ENCODE results near the gene RAB12. TPM values are rescaled to one million over a fixed set of nuclear protein-coding genes. Genes with fewer than 3 reads are reported as not detected.

Gene RAB12, protein sequence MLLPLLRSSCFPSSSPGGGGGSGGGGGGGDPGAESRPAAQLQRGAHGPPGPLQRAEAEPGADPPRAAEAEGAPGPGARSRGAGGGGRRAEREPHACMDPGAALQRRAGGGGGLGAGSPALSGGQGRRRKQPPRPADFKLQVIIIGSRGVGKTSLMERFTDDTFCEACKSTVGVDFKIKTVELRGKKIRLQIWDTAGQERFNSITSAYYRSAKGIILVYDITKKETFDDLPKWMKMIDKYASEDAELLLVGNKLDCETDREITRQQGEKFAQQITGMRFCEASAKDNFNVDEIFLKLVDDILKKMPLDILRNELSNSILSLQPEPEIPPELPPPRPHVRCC
- total RNA-seq (2016; rRNA removed; fragmentation: Illumina TruSeq; extraction: Trizol) = 21.4 and 25.3 TPM in 2 replicates
- total RNA-seq (2016; cell fraction: cytosol; rRNA removed; fragmentation: Illumina TruSeq; extraction: Trizol; ENCODE audit: low read depth) = 10.6 and 11.9 TPM in 2 replicates
- 20.0 and 24.5 TPM in 2 replicates for total RNA-seq (2016; cell fraction: insoluble cytoplasmic fraction; rRNA removed; fragmentation: Illumina TruSeq; extraction: Trizol)
- total RNA-seq (2016; cell fraction: membrane; rRNA removed; fragmentation: Illumina TruSeq; extraction: Trizol) = 24.8 and 25.8 TPM in 2 replicates
- 22.3 and 24.8 TPM in 2 replicates for total RNA-seq (2016; cell fraction: nucleus; rRNA removed; fragmentation: Illumina TruSeq; extraction: Trizol)
- polyA plus RNA-seq (2011; rRNA removed) = 9.5 and 10.7 TPM in 2 replicates
- 3.8 and 6.9 TPM in 2 replicates for polyA plus RNA-seq (2011; cell fraction: cytosol; rRNA removed)
- 10.5 and 15.2 TPM in 2 replicates for polyA plus RNA-seq (2011; cell fraction: nucleus; rRNA removed)
- 21.4 and 24.9 TPM in 2 replicates for polyA plus RNA-seq (2012)
- 7.7 and 8.8 TPM in 2 replicates for polyA plus RNA-seq (2016; cell fraction: cytosol; fragmentation: Illumina TruSeq; extraction: Trizol; ENCODE audit: low read depth)
- 27.0 and 29.3 TPM in 2 replicates for polyA plus RNA-seq (2016; cell fraction: insoluble cytoplasmic fraction; fragmentation: Illumina TruSeq; extraction: Trizol; ENCODE audit: low read depth)
- polyA plus RNA-seq (2016; cell fraction: membrane; fragmentation: Illumina TruSeq; extraction: Trizol; ENCODE audit: low read depth) = 18.8 and 19.2 TPM in 2 replicates
- polyA plus RNA-seq (2016; cell fraction: nucleus; fragmentation: Illumina TruSeq; extraction: Trizol; ENCODE audit: insufficient read depth, low read depth) = 49.1 and 55.1 TPM in 2 replicates
- polyA minus RNA-seq (2011; rRNA and poly(A)+ RNA removed; ENCODE audit: low replicate concordance) = 2.8 and 6.1 TPM in 2 replicates
- 11.2 and 14.9 TPM in 2 replicates for polyA minus RNA-seq (2011; cell fraction: cytosol; rRNA and poly(A)+ RNA removed)
- polyA minus RNA-seq (2011; cell fraction: nucleus; rRNA and poly(A)+ RNA removed) = 19.1 and 21.0 TPM in 2 replicates
- Bru-seq, nascent RNA = percentile 91 among the genes with signal in this experiment
- percentile 88 among the genes with signal in this experiment for BruChase-seq, experiment 1, labeled RNA remaining after a 6-hour chase
- percentile 91 among the genes with signal in this experiment for BruChase-seq, experiment 2, labeled RNA remaining after a 2-hour chase
- long read RNA-seq, experiment 1, partial matches to known transcripts = 0 of 1 reads
- long read RNA-seq, experiment 1, other reads (novel, unspliced or antisense) = 1 of 1 reads
- long read RNA-seq, experiment 2, partial matches to known transcripts = 11 of 13 reads
- long read RNA-seq, experiment 2, other reads (novel, unspliced or antisense) = 0 of 13 reads

GRCh38 chr18:8608795-8609658, at the start of gene RAB12:
Gene RAB12, plus strand, starts transcription at chr18:8609437. Its CDS starts 3 bp downstream, at chr18:8609440.
- BruUV-seq (replicated peaks) = no TSS peak
- intact Hi-C loops (cut with micrococcal nuclease; ENCODE audit: unreplicated experiment) (no loop called here), in situ Hi-C loops (cut with HindIII; ENCODE audit: extremely low pct_ligation_motif_present, low pct_unique_long_range_greater_than_20kb) (no loop called here)
- DNase-seq (ENCODE audit: low spot score) = peak; percentile 56
- Histone ChIP-seq H3K4me2 (ENCODE audit: low read depth, low read length) (peak within 1 kb of the TSS; percentile 90), H2AFZ (ENCODE audit: low read length) (peak within 1 kb of the TSS; percentile 85), H3K27me3 (ENCODE audit: control insufficient read depth in 1 of 2, insufficient read depth in 2 of 2, low read length in 2 of 2) (peaks cover 1 to 4% of the 10 kb centered on the region in 2 experiments; a peak in 2 of 5 replicates), H3K27ac (ENCODE audit: extremely low read length, insufficient read depth, low read length) (peak within 1 kb of the TSS; percentile 65), H3K9ac (ENCODE audit: insufficient read depth, low read depth, low read length) (peak within 1 kb of the TSS; percentile 88), H3K79me2 (ENCODE audit: insufficient read depth, low read length) (peaks cover 44% of the 10 kb centered on the region), H3K4me1 (ENCODE audit: insufficient read depth, low read length) (peaks cover 56% of the 10 kb centered on the region), H3K9me3 (ENCODE audit: low read length) (no peaks in the 10 kb centered on the region), H3K36me3 (replicated peaks in 1 of 2; ENCODE audit: control insufficient read depth in 1 of 2, insufficient read depth in 2 of 2, low read length in 2 of 2) (0 out of 5 replicates have a peak, but pooled peaks cover 0 to 6% of the 10 kb centered on the region in 2 experiments), H3K4me3 (replicated peaks in 1 of 3; ENCODE audit: insufficient read depth in 1 of 3, low read depth in 2 of 3, low read length in 3 of 3) (peak within 1 kb of the TSS; percentile 78 to 91 (median 90)), H4K20me1 (ENCODE audit: insufficient read depth, low read length) (peaks cover 22% of the 10 kb centered on the region)
- FAIRE-seq = no peak
- peak; percentile 85 for ATAC-seq
- POLR2A ChIA-PET = interaction anchor here (1.2 kb wide), 1 partner anchor 9 kb away, joined by 3 read pairs; no protein-coding TSS in a partner anchor
- CTCF ChIA-PET (ENCODE audit: low intra/inter-chr PET ratio, low total read pairs) = interaction anchor here (0.8 kb wide), 1 partner anchor 18 kb away, joined by 3 read pairs; no protein-coding TSS in a partner anchor
- WGBS (ENCODE audit: low lambda C conversion rate) = 28% methylated on average over 49 of the region's 95 CpGs
- TF ChIP-seq SRF (IDR thresholded peaks at IDR 0.05; ENCODE audit: low read depth, low read length) (no peak), RBAK (CRISPR knock-in tag; IDR thresholded peaks at IDR 0.05) (no peak), PAF1 (CRISPR knock-in tag; IDR thresholded peaks at IDR 0.05) (no peak), KDM2A (CRISPR knock-in tag; IDR thresholded peaks at IDR 0.05; ENCODE audit: borderline replicate concordance, low read depth) (no peak; the same call in 1 of the 2 replicates), ZNF724P (CRISPR knock-in tag; IDR thresholded peaks at IDR 0.05; ENCODE audit: borderline replicate concordance) (no peak), NFYB (CRISPR knock-in tag; IDR thresholded peaks at IDR 0.05) (no peak), CEBPB (IDR thresholded peaks at IDR 0.05; ENCODE audit: borderline replicate concordance, low read depth, low read length) (no peak), ZNF709 (CRISPR knock-in tag; IDR thresholded peaks at IDR 0.05) (no peak), ZNF280D (CRISPR knock-in tag; IDR thresholded peaks at IDR 0.05) (0 out of 2 replicates have a peak, but pooled peaks have one; percentile 34), ZNF772 (CRISPR knock-in tag; IDR thresholded peaks at IDR 0.05) (no peak)
- TF ChIP-seq, protein P1, sequence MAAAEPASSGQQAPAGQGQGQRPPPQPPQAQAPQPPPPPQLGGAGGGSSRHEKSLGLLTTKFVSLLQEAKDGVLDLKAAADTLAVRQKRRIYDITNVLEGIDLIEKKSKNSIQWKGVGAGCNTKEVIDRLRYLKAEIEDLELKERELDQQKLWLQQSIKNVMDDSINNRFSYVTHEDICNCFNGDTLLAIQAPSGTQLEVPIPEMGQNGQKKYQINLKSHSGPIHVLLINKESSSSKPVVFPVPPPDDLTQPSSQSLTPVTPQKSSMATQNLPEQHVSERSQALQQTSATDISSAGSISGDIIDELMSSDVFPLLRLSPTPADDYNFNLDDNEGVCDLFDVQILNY (CRISPR knock-in tag; conservative IDR thresholded peaks at IDR 0.05) = no peak

All from HepG2 (cell line).